Activated CD8-positive, alpha-beta T cell treated with anti-CD3 and anti-CD28 coated beads, Interleukin-2, amount 10 ng/mL, durations not matched to agents 7 days and 5 days (primary cell): ENCODE measurements around the gene ST6GALNAC6. TPM values are rescaled to one million over a fixed set of nuclear protein-coding genes. Genes with fewer than 3 reads are reported as not detected.
A peak's percentile ranks its signal among the peaks of the same experiment; 100 is the strongest.

ENCODE experiments used
- ATAC-seq: fragments of 150-1000 bp; cut with Tn5 transposase; one replicate; pipeline ENCODE4 v1.10.0; 2021; ENCODE audit warnings: moderate library complexity
- CTCF ChIA-PET: fragments of 350-600 bp; sonication (Branson Sonifier 250); formaldehyde crosslinking; loops from one replicate; lab custom pipeline; 2021; ENCODE audit warnings: antibody characterized with exemption; lab: Charles Lee
- POLR2A ChIA-PET: fragments of 350-600 bp; sonication (Branson Sonifier 250); formaldehyde crosslinking; loops from one replicate; lab custom pipeline; 2021; ENCODE audit warnings: antibody characterized with exemption; lab: Charles Lee
- DNase-seq: peaks from one replicate; pipeline ENCODE4 v3.0.0-alpha.2; 2020
- H3K27ac Mint-ChIP-seq: one replicate; pipeline ENCODE4 v1.8.0; 2021; ENCODE audit warnings: mild to moderate bottlenecking, mixed read lengths
- H3K27me3 Mint-ChIP-seq: one replicate; pipeline ENCODE4 v1.8.0; 2021; ENCODE audit warnings: low read depth, mixed read lengths
- H3K36me3 Mint-ChIP-seq: one replicate; pipeline ENCODE4 v1.8.0; 2021; ENCODE audit warnings: low read depth, mixed read lengths
- H3K4me1 Mint-ChIP-seq: one replicate; pipeline ENCODE4 v1.8.0; 2021; ENCODE audit warnings: low read depth, mixed read lengths
- H3K4me3 Mint-ChIP-seq: one replicate; pipeline ENCODE4 v1.8.0; 2021; ENCODE audit warnings: mild to moderate bottlenecking, mixed read lengths
- H3K9me3 Mint-ChIP-seq: one replicate; pipeline ENCODE4 v1.8.0; 2022; ENCODE audit warnings: mixed read lengths; ENCODE audit not compliant: insufficient read depth
- total RNA-seq, 2 experiments: library from RNA; stranded (reverse); gene quantifications; one replicate each; pipeline ENCODE4 v1.2.3, GENCODE V29; 2021

The ST6GALNAC6 gene
- total RNA-seq, 2 experiments from 2014 or later: 68.6 to 77.6 TPM

GRCh38 chr9:127860779-127861178 lies 38.6 kb downstream of the ST6GALNAC6 start:
- Mint-ChIP-seq H3K4me3 (no peak overlapping the region), H3K36me3 (peaks cover 3% of the 10 kb centered on the region), H3K27me3 (no peaks in the 10 kb centered on the region), H3K9me3 (no peaks in the 10 kb centered on the region), H3K27ac (peak overlapping the region; percentile 93), H3K4me1 (peaks cover 53% of the 10 kb centered on the region)
- no peak for ATAC-seq
- ChIA-PET CTCF (interaction anchor here (1.4 to 1.6 kb wide), 2 partner anchors 9 to 126 kb away, joined by 6 to 7 read pairs; partner anchors contain the start of gene TOR2A), POLR2A (no interaction called here)
- no peak for DNase-seq

- ATAC-seq (no peak), DNase-seq (no peak)
- Mint-ChIP-seq H3K4me1 (peaks cover 51% of the 10 kb centered on the region), H3K36me3 (no peaks in the 10 kb centered on the region), H3K27ac (no peak overlapping the region), H3K9me3 (no peaks in the 10 kb centered on the region), H3K4me3 (no peak overlapping the region), H3K27me3 (no peaks in the 10 kb centered on the region)
- ChIA-PET POLR2A (no interaction called here), CTCF (interaction anchor here (1.6 kb wide), 1 partner anchor 126 kb away, joined by 6 read pairs; the partner anchor contains the start of gene TOR2A)
Measured at GRCh38 chr9:127860260-127860659, 39.1 kb downstream of the ST6GALNAC6 start.

- H3K36me3 Mint-ChIP-seq: no peaks in the 10 kb centered on the region
- H3K4me1 Mint-ChIP-seq: peaks cover 53% of the 10 kb centered on the region
- no peak overlapping the region for H3K4me3 Mint-ChIP-seq
- H3K27me3 Mint-ChIP-seq: no peaks in the 10 kb centered on the region
- DNase-seq (no peak), ATAC-seq (no peak)
- no peak overlapping the region for H3K27ac Mint-ChIP-seq
- POLR2A ChIA-PET: no interaction called here
- no peaks in the 10 kb centered on the region for H3K9me3 Mint-ChIP-seq
- CTCF ChIA-PET: interaction anchor here (1.5 kb wide), 1 partner anchor 12 kb away, joined by 7 read pairs; no protein-coding TSS in a partner anchor
Measured at GRCh38 chr9:127858041-127858512, 41.3 kb downstream of the ST6GALNAC6 start.

- ChIA-PET POLR2A (no interaction called here), CTCF (interaction anchor here (1.3 kb wide), 1 partner anchor 12 kb away, joined by 5 read pairs; no protein-coding TSS in a partner anchor)
- peaks cover 5% of the 10 kb centered on the region for H3K36me3 Mint-ChIP-seq
- H3K27me3 Mint-ChIP-seq: no peaks in the 10 kb centered on the region
- no peak overlapping the region for H3K4me3 Mint-ChIP-seq
- DNase-seq (no peak), ATAC-seq (no peak)
- no peaks in the 10 kb centered on the region for H3K9me3 Mint-ChIP-seq
- peak overlapping the region; percentile 20 for H3K27ac Mint-ChIP-seq
- H3K4me1 Mint-ChIP-seq: peaks cover 53% of the 10 kb centered on the region
Measured at GRCh38 chr9:127857278-127857677, 42.1 kb downstream of the ST6GALNAC6 start.

- no peaks in the 10 kb centered on the region for H3K27me3 Mint-ChIP-seq
- ATAC-seq: no peak
- H3K4me1 Mint-ChIP-seq: peaks cover 53% of the 10 kb centered on the region
- no peak overlapping the region for H3K4me3 Mint-ChIP-seq
- H3K9me3 Mint-ChIP-seq: no peaks in the 10 kb centered on the region
- CTCF ChIA-PET: interaction anchor here (1.3 kb wide), 1 partner anchor 13 kb away, joined by 5 read pairs; no protein-coding TSS in a partner anchor
- H3K36me3 Mint-ChIP-seq: peaks cover 10% of the 10 kb centered on the region
- DNase-seq: no peak
- no peak overlapping the region for H3K27ac Mint-ChIP-seq
- POLR2A ChIA-PET: no interaction called here
Measured at GRCh38 chr9:127856729-127857116, 42.7 kb downstream of the ST6GALNAC6 start.

- ATAC-seq (no peak), DNase-seq (no peak)
- POLR2A ChIA-PET: no interaction called here
- no peaks in the 10 kb centered on the region for H3K27me3 Mint-ChIP-seq
- peaks cover 53% of the 10 kb centered on the region for H3K4me1 Mint-ChIP-seq
- H3K4me3 Mint-ChIP-seq: no peak overlapping the region
- peaks cover 13% of the 10 kb centered on the region for H3K36me3 Mint-ChIP-seq
- H3K27ac Mint-ChIP-seq: peak overlapping the region; percentile 16
- CTCF ChIA-PET: interaction anchor here (1.0 to 4.8 kb wide), 3 partner anchors 13 to 66 kb away, joined by 3 to 49 read pairs (median 5); no protein-coding TSS in a partner anchor
- no peaks in the 10 kb centered on the region for H3K9me3 Mint-ChIP-seq
Measured at GRCh38 chr9:127856094-127856728, 43.2 kb downstream of the ST6GALNAC6 start.

- H3K27ac Mint-ChIP-seq: peak overlapping the region; percentile 54
- H3K4me1 Mint-ChIP-seq: peaks cover 46% of the 10 kb centered on the region
- ChIA-PET CTCF (interaction anchor here (1.0 to 4.8 kb wide), 3 partner anchors 9 to 66 kb away, joined by 3 to 49 read pairs (median 9); no protein-coding TSS in a partner anchor), POLR2A (interaction anchor here (0.6 to 2.3 kb wide), 2 partner anchors 9 to 85 kb away, joined by 3 to 14 read pairs; no protein-coding TSS in a partner anchor)
- ATAC-seq (no peak), DNase-seq (no peak)
- H3K27me3 Mint-ChIP-seq: no peaks in the 10 kb centered on the region
- H3K4me3 Mint-ChIP-seq: peak overlapping the region; percentile 25
- peaks cover 3% of the 10 kb centered on the region for H3K9me3 Mint-ChIP-seq
- H3K36me3 Mint-ChIP-seq: peaks cover 19% of the 10 kb centered on the region
Measured at GRCh38 chr9:127855522-127855921, 43.9 kb downstream of the ST6GALNAC6 start.

GRCh38 chr9:127854960-127855359 lies 44.4 kb downstream of the ST6GALNAC6 start:
- Mint-ChIP-seq H3K4me3 (peak overlapping the region; percentile 55), H3K27ac (peak overlapping the region; percentile 67), H3K4me1 (peaks cover 44% of the 10 kb centered on the region), H3K9me3 (peaks cover 6% of the 10 kb centered on the region), H3K27me3 (no peaks in the 10 kb centered on the region), H3K36me3 (peaks cover 22% of the 10 kb centered on the region)
- DNase-seq: no peak
- POLR2A ChIA-PET: interaction anchor here (0.6 to 2.3 kb wide), 3 partner anchors 9 to 84 kb away, joined by 3 to 14 read pairs (median 3); partner anchors contain the start of gene FPGS
- CTCF ChIA-PET: interaction anchor here (0.9 to 4.8 kb wide), 4 partner anchors 10 to 91 kb away, joined by 3 to 49 read pairs (median 6); no protein-coding TSS in a partner anchor
- ATAC-seq: no peak

GRCh38 chr9:127854184-127854806 lies 45.1 kb downstream of the ST6GALNAC6 start, which contains the start of gene ENG:
ENG (minus strand) TSS chr9:127854658; CDS start chr9:127854355, 303 bp downstream.
- no peak for DNase-seq
- ChIA-PET CTCF (interaction anchor here (0.9 to 4.8 kb wide), 6 partner anchors 11 to 119 kb away, joined by 3 to 49 read pairs (median 6); partner anchors contain the start of gene TOR2A), POLR2A (interaction anchor here (0.7 to 2.3 kb wide), 5 partner anchors 10 to 75 kb away, joined by 3 to 14 read pairs (median 3); partner anchors contain the start of genes FPGS and ST6GALNAC6)
- Mint-ChIP-seq H3K27me3 (no peaks in the 10 kb centered on the region), H3K9me3 (peaks cover 10% of the 10 kb centered on the region), H3K36me3 (peaks cover 28% of the 10 kb centered on the region), H3K4me3 (peak within 1 kb of the TSS; percentile 85), H3K4me1 (peaks cover 44% of the 10 kb centered on the region), H3K27ac (peak within 1 kb of the TSS; percentile 86)
- peak; percentile 68 for ATAC-seq

GRCh38 chr9:127853312-127854183 lies 45.9 kb downstream of the ST6GALNAC6 start:
- ChIA-PET CTCF (interaction anchor here (0.9 to 4.8 kb wide), 10 partner anchors 9 to 118 kb away, joined by 3 to 49 read pairs (median 5); partner anchors contain the start of gene TOR2A), POLR2A (interaction anchor here (0.8 to 2.3 kb wide), 6 partner anchors 8 to 74 kb away, joined by 3 to 14 read pairs (median 4); partner anchors contain the start of gene ST6GALNAC6)
- H3K27ac Mint-ChIP-seq: peak overlapping the region; percentile 86
- H3K9me3 Mint-ChIP-seq: peaks cover 17% of the 10 kb centered on the region
- no peaks in the 10 kb centered on the region for H3K27me3 Mint-ChIP-seq
- no peak for DNase-seq
- peak; percentile 59 for ATAC-seq
- peaks cover 36% of the 10 kb centered on the region for H3K36me3 Mint-ChIP-seq
- peaks cover 43% of the 10 kb centered on the region for H3K4me1 Mint-ChIP-seq
- peak overlapping the region; percentile 85 for H3K4me3 Mint-ChIP-seq
